Neural cell (in vitro differentiated cells): ENCODE measurements around the gene KRTAP10-2. TPM values are rescaled to one million over a fixed set of nuclear protein-coding genes. Genes with fewer than 3 reads are reported as not detected.

Experiments used
- H2AFZ ChIP-seq: fragments of 200-600, 300-800 bp; sonication (generic), shearing (Covaris generic); 2 replicates; pipeline ENCODE4 v1.6.0; 2014; ENCODE audit warnings: low read depth, mild to moderate bottlenecking, antibody characterized with exemption, low read length, moderate library complexity
- H3F3A ChIP-seq: fragments of 200-600 bp; shearing (Covaris generic); 2 replicates; pipeline ENCODE4 v1.6.1; 2016; ENCODE audit warnings: mild to moderate bottlenecking, moderate library complexity, mixed read lengths, antibody characterized with exemption, low read length; ENCODE audit not compliant: insufficient read depth, poor library complexity, severe bottlenecking
- H3K27ac ChIP-seq: fragments of 200-600, 300-800 bp; sonication (generic), shearing (Covaris generic); 2 replicates; pipeline ENCODE4 v1.5.1; 2014; ENCODE audit warnings: mild to moderate bottlenecking, low read length, moderate library complexity
- H3K27me3 ChIP-seq: fragments of 300-800, 200-600 bp; sonication (generic), shearing (Covaris generic); 2 replicates; pipeline ENCODE4 v1.6.0; 2014; ENCODE audit warnings: mild to moderate bottlenecking, low read depth, low read length, moderate library complexity; ENCODE audit not compliant: insufficient read depth
- H3K36me3 ChIP-seq: fragments of 300-800, 200-600 bp; sonication (generic), shearing (Covaris generic); 2 replicates; pipeline ENCODE4 v1.5.1; 2014; ENCODE audit warnings: mild to moderate bottlenecking, antibody characterized with exemption, low read length, moderate library complexity; ENCODE audit not compliant: insufficient read depth
- H3K4me2 ChIP-seq: fragments of 300-800, 200-600 bp; sonication (generic), shearing (Covaris generic); 2 replicates; pipeline ENCODE4 v1.6.0; 2014; ENCODE audit warnings: mild to moderate bottlenecking, low read length
- H3K4me3 ChIP-seq: fragments of 300-800, 200-600 bp; sonication (generic), shearing (Covaris generic); 2 replicates; pipeline ENCODE4 v1.5.1; 2014; ENCODE audit warnings: mild to moderate bottlenecking, low read length, moderate library complexity
- H3K79me2 ChIP-seq: fragments of 200-600 bp; shearing (Covaris generic); replicated peaks from 2 replicates; pipeline ENCODE4 v1.6.0; 2014; ENCODE audit warnings: mild to moderate bottlenecking, low read length, moderate library complexity; ENCODE audit not compliant: insufficient read depth
- H3K9ac ChIP-seq: fragments of 300-800, 200-600 bp; sonication (generic), shearing (Covaris generic); 2 replicates; pipeline ENCODE4 v1.6.1; 2016; ENCODE audit warnings: mild to moderate bottlenecking, low read length, mixed read lengths
- H3K9me2 ChIP-seq: fragments of 200-600 bp; shearing (Covaris generic); 2 replicates; pipeline ENCODE4 v1.6.1; 2016; ENCODE audit warnings: mild to moderate bottlenecking, low read length, mixed read lengths; ENCODE audit not compliant: insufficient read depth
- H3K9me3 ChIP-seq: fragments of 200-600, 300-800 bp; sonication (generic), shearing (Covaris generic); 2 replicates; pipeline ENCODE4 v1.6.1; 2016; ENCODE audit warnings: mild to moderate bottlenecking, mixed run types, low read length, moderate library complexity, mixed read lengths
- H4K20me1 ChIP-seq: fragments of 200-600 bp; shearing (Covaris generic); 2 replicates; pipeline ENCODE4 v1.6.1; 2016; ENCODE audit warnings: mild to moderate bottlenecking, mixed run types; ENCODE audit not compliant: insufficient read depth
- CTCF ChIP-seq: fragments of 450-650 bp; IDR thresholded peaks from 2 replicates; pipeline ENCODE4 v1.5.1; 2014; ENCODE audit warnings: antibody characterized with exemption, mild to moderate bottlenecking, moderate library complexity; ENCODE audit not compliant: poor library complexity, severe bottlenecking
- EP300 ChIP-seq: fragments of 450-650 bp; conservative IDR thresholded peaks from 2 replicates; pipeline ENCODE4 v1.6.1; 2014; ENCODE audit warnings: antibody characterized with exemption, mild to moderate bottlenecking, moderate library complexity; ENCODE audit not compliant: poor library complexity, severe bottlenecking
- EZH2 ChIP-seq: fragments of 200-600, 300-800 bp; shearing (Covaris generic), sonication (generic); IDR thresholded peaks from 2 replicates; pipeline ENCODE4 v1.6.1; 2014; ENCODE audit warnings: antibody characterized with exemption, low read length, borderline replicate concordance, mild to moderate bottlenecking; ENCODE audit not compliant: insufficient read depth, poor library complexity, severe bottlenecking
- MXI1 ChIP-seq: fragments of 450-650 bp; conservative IDR thresholded peaks from 2 replicates; pipeline ENCODE4 v1.6.1; 2014; ENCODE audit warnings: antibody characterized with exemption, mild to moderate bottlenecking; ENCODE audit not compliant: poor library complexity, severe bottlenecking
- POLR2AphosphoS5 ChIP-seq: IDR thresholded peaks from 2 replicates; pipeline ENCODE4 v1.6.1; 2012
- RAD21 ChIP-seq: fragments of 450-650 bp; conservative IDR thresholded peaks from 2 replicates; pipeline ENCODE4 v1.6.1; 2014; ENCODE audit warnings: antibody characterized with exemption, mild to moderate bottlenecking, moderate library complexity
- REST ChIP-seq: IDR thresholded peaks from 2 replicates; pipeline ENCODE4 v1.6.1; 2012; ENCODE audit warnings: borderline replicate concordance
- SMC3 ChIP-seq: fragments of 450-650 bp; conservative IDR thresholded peaks from 2 replicates; pipeline ENCODE4 v1.6.1; 2014; ENCODE audit warnings: antibody characterized with exemption, mild to moderate bottlenecking, moderate library complexity; ENCODE audit not compliant: poor library complexity
- TAF1 ChIP-seq: IDR thresholded peaks from 2 replicates; pipeline ENCODE4 v1.6.1; 2012; ENCODE audit warnings: low read depth
- polyA plus RNA-seq: library from polyadenylated mRNA; depleted of rRNA; stranded (reverse); fragments of >200 nt; gene quantifications from 2 replicates; pipeline ENCODE4 v1.2.3, GENCODE V29; 2014

Gene KRTAP10-2
- polyA plus RNA-seq, 1 donor from 2014 or later: not detected

GRCh38 chr21:44583089-44583799, 31.9 kb upstream of the KRTAP10-2 start:
- Histone ChIP-seq H3K4me3 (no peak overlapping the region), H2AFZ (no peak overlapping the region), H3K9ac (no peak overlapping the region), H4K20me1 (no peaks in the 10 kb centered on the region), H3K79me2 (no peaks in the 10 kb centered on the region), H3F3A (no peaks in the 10 kb centered on the region), H3K27ac (no peak overlapping the region), H3K4me2 (no peak overlapping the region), H3K36me3 (no peaks in the 10 kb centered on the region), H3K9me3 (no peaks in the 10 kb centered on the region), H3K27me3 (no peaks in the 10 kb centered on the region), H3K9me2 (no peaks in the 10 kb centered on the region)
- no peak for TF ChIP-seq EP300
- TF ChIP-seq TAF1: no peak
- no peak for TF ChIP-seq MXI1
- TF ChIP-seq REST: no peak

GRCh38 chr21:44582055-44582454, 30.8 kb upstream of the KRTAP10-2 start:
- TF ChIP-seq CTCF (no peak), EZH2 (no peak), MXI1 (no peak), TAF1 (no peak), EP300 (no peak), REST (no peak), POLR2AphosphoS5 (no peak), SMC3 (no peak), RAD21 (no peak)
- Histone ChIP-seq H3K79me2 (no peaks in the 10 kb centered on the region), H3K36me3 (no peaks in the 10 kb centered on the region), H3K9me3 (no peaks in the 10 kb centered on the region), H3K4me2 (no peak overlapping the region), H3K9ac (no peak overlapping the region), H3K27ac (no peak overlapping the region), H3K9me2 (no peaks in the 10 kb centered on the region), H3F3A (no peaks in the 10 kb centered on the region), H3K4me3 (no peak overlapping the region), H2AFZ (no peak overlapping the region), H3K27me3 (no peaks in the 10 kb centered on the region), H4K20me1 (no peaks in the 10 kb centered on the region)
